ENCODE results near the gene SHISA9.

SHISA9 gene

GRCh38 chr16:13203725-13204124 is 302.3 kb downstream of the SHISA9 start:
- no peak for DNase-seq

- no peak for DNase-seq
These were observed 304.0 kb downstream of the SHISA9 start for GRCh38 chr16:13205352-13205751.

GRCh38 chr16:13206606-13207005 is 305.2 kb downstream of the SHISA9 start:
- no peak for DNase-seq

- no peak for DNase-seq
These were observed 305.8 kb downstream of the SHISA9 start for GRCh38 chr16:13207151-13207550.

GRCh38 chr16:13223666-13224065 is 322.3 kb downstream of the SHISA9 start:
- no peak for DNase-seq

- no peak for DNase-seq
These were observed 327.6 kb downstream of the SHISA9 start for GRCh38 chr16:13229039-13229438.

- no peak for DNase-seq
These were observed 330.0 kb downstream of the SHISA9 start for GRCh38 chr16:13231365-13231764.

- DNase-seq, result no peak
These were observed 333.6 kb downstream of the SHISA9 start for GRCh38 chr16:13234999-13235398.

GRCh38 chr16:13236308-13236707 is 334.9 kb downstream of the SHISA9 start:
- DNase-seq, result no peak

- no peak for DNase-seq
These were observed 336.8 kb downstream of the SHISA9 start for GRCh38 chr16:13238182-13238581.

GRCh38 chr16:13242201-13242600 is 340.8 kb downstream of the SHISA9 start:
- DNase-seq, result no peak

- DNase-seq, result no peak
These were observed 343.4 kb downstream of the SHISA9 start for GRCh38 chr16:13244770-13245169.

GRCh38 chr16:13245713-13246377 is 344.4 kb downstream of the SHISA9 start:
- no peak for DNase-seq

GRCh38 chr16:13254998-13255614 is 353.7 kb downstream of the SHISA9 start:
- DNase-seq, result no peak

GRCh38 chr16:13262270-13263090 is 361.1 kb downstream of the SHISA9 start:
- no peak for DNase-seq

- no peak for DNase-seq
These were observed 363.6 kb downstream of the SHISA9 start for GRCh38 chr16:13264749-13265552.

GRCh38 chr16:13269359-13269758 is 368.0 kb downstream of the SHISA9 start:
- no peak for DNase-seq

- no peak for DNase-seq
These were observed 368.6 kb downstream of the SHISA9 start for GRCh38 chr16:13269905-13270528.

- no peak for DNase-seq
These were observed 369.2 kb downstream of the SHISA9 start for GRCh38 chr16:13270602-13271001.

GRCh38 chr16:13289515-13289914 is 388.1 kb downstream of the SHISA9 start:
- DNase-seq, result no peak

All from stimulated activated naive CD4-positive, alpha-beta T cell (primary cell).